T-helper 2 cell treated with Interferon-gamma antibody and Interleukin-4, amounts not matched to agents 100 ng/mL and 5 ng/mL, for 36 hours (primary cell): ENCODE data around the gene GALR3. TPM values are rescaled to one million over a fixed set of nuclear protein-coding genes. Genes with fewer than 3 reads are reported as not detected.

Source experiments
- intact Hi-C: fragments of 100-400 bp; cut with micrococcal nuclease; formaldehyde crosslinking; loops from one replicate; pipeline ENCODE4 v1.15.1; 2023
- total RNA-seq: library from RNA; stranded (reverse); gene quantifications from 2 replicates; pipeline ENCODE4 v1.2.3, GENCODE V29; 2022

GALR3 gene
- total RNA-seq, 1 donor from 2014 or later = not detected

- intact Hi-C loops = loop anchor here (10.0 kb wide), 1 partner anchor 168 kb away; the partner anchor contains the start of gene SH3BP1
Observed at GRCh38 chr22:37803195-37803638, 20.0 kb upstream of the GALR3 start.

- intact Hi-C loops = loop anchor here (10.0 kb wide), 1 partner anchor 169 kb away; the partner anchor contains the start of gene SH3BP1
Observed at GRCh38 chr22:37803639-37804351, 19.4 kb upstream of the GALR3 start.

GRCh38 chr22:37804352-37804880 is 18.8 kb upstream of the GALR3 start:
- intact Hi-C loops = loop anchor here (10.0 kb wide), 1 partner anchor 170 kb away; the partner anchor contains the start of gene SH3BP1

DNA sequence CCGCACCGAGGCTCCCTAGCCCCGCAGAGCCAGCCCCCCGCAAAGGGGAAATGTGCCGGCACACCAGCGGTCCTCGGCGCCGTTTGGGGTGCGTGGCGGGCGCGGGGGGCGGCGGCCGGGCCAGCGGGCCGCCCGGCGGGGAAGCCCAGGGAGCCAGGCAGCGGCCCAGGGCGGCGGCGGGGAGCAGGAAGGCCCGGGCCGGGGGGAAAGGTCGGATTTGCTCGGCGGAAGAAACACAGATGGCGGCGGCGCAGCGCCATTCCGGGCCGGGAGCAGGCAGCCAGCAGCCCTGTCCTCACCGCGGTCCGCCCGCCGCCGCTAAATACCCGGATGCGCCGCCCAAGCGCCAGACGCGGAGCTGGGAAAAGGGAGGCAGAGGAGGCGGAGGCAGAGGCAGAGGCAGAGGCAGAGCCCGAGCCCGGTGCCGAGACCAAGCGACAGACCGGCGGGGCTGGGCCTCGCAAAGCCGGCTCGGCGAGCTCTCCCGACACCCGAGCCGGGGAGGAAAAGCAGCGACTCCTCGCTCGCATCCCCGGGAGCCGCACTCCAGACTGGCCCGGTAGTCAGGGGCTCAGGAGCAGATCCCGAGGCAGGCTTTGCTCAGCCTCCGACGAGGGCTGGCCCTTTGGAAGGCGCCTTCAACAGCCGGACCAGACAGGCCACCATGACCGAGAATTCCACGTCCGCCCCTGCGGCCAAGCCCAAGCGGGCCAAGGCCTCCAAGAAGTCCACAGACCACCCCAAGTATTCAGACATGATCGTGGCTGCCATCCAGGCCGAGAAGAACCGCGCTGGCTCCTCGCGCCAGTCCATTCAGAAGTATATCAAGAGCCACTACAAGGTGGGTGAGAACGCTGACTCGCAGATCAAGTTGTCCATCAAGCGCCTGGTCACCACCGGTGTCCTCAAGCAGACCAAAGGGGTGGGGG is 18.0 kb upstream of the GALR3 start:
- intact Hi-C loops = loop anchor here (5.0 to 10.0 kb wide), 3 partner anchors 128 to 170 kb away; partner anchors contain the start of genes C22orf23, LGALS1, POLR2F and SH3BP1

GRCh38 chr22:37805810-37806277 is 17.3 kb upstream of the GALR3 start:
- intact Hi-C loops = loop anchor here (2.0 to 10.0 kb wide), 4 partner anchors 39 to 171 kb away; partner anchors contain the start of genes ANKRD54, C22orf23, LGALS1 and POLR2F

DNA sequence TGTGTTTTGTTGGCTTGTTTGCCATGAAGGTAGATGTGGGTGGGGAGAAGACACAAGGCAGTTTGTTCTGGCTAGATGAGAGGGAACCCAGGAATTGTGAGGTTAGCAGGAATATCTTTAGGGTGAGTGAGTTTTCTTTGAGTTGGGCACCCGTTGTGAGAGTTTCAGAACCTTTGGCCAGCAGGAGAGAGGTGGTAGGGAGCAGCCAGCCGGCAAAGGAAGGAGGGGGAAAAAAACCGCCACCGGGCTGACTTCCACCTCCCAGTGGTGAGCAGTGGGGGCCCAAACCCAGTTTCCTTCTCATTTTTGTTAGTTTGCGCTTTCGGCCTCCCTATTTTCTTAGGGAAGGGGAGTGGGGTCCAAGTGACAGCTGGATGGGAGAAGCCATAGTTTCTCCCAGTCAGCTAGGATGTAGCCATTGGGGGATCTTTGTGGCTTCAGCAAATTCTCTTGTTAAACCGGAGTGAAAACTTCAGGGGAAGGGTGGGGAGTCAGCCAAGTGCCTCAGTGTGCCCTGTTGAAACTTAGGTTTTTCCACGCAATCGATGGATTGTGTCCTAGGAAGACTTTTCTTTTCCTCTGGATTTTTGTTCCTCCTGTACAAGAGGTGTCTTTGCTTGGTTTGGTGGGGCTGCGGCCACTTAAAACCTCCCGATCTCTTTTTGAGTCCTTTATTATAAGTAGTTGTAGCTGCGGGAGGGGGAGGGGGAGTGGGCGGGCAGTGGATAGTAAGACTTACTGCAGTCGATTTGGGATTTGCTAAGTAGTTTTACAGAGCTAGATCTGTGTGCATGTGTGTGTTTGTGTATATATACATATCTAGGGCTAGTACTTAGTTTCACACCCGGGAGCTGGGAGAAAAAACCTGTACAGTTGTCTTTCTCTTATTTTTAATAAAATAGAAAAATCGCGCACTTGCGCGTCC is 16.5 kb upstream of the GALR3 start:
- intact Hi-C loops = loop anchor here (2.0 to 10.0 kb wide), 4 partner anchors 38 to 172 kb away; partner anchors contain the start of genes ANKRD54, C22orf23, LGALS1 and POLR2F

- intact Hi-C loops = loop anchor here (2.0 to 10.0 kb wide), 4 partner anchors 37 to 173 kb away; partner anchors contain the start of genes ANKRD54, C22orf23, LGALS1 and POLR2F
Observed at GRCh38 chr22:37807410-37808293, 15.5 kb upstream of the GALR3 start, which contains the start of gene GCAT. TSS of gene GCAT (plus strand) at chr22:37807934. CDS start at chr22:37807968, 34 bp downstream.

GRCh38 chr22:37808294-37808657 is 14.9 kb upstream of the GALR3 start:
- intact Hi-C loops = loop anchor here (5.0 to 10.0 kb wide), 3 partner anchors 131 to 173 kb away; partner anchors contain the start of genes C22orf23, LGALS1, POLR2F and SH3BP1

- intact Hi-C loops = loop anchor here (5.0 to 10.0 kb wide), 3 partner anchors 133 to 175 kb away; partner anchors contain the start of genes C22orf23, LGALS1, POLR2F and SH3BP1
Observed at GRCh38 chr22:37809672-37810333, 13.4 kb upstream of the GALR3 start.

GRCh38 chr22:37811867-37812266 is 11.3 kb upstream of the GALR3 start:
- intact Hi-C loops = no loop called here

GRCh38 chr22:37812869-37813678 is 10.1 kb upstream of the GALR3 start:
- intact Hi-C loops = no loop called here

- intact Hi-C loops = no loop called here
Observed at GRCh38 chr22:37815593-37815992, 7.6 kb upstream of the GALR3 start.

DNA sequence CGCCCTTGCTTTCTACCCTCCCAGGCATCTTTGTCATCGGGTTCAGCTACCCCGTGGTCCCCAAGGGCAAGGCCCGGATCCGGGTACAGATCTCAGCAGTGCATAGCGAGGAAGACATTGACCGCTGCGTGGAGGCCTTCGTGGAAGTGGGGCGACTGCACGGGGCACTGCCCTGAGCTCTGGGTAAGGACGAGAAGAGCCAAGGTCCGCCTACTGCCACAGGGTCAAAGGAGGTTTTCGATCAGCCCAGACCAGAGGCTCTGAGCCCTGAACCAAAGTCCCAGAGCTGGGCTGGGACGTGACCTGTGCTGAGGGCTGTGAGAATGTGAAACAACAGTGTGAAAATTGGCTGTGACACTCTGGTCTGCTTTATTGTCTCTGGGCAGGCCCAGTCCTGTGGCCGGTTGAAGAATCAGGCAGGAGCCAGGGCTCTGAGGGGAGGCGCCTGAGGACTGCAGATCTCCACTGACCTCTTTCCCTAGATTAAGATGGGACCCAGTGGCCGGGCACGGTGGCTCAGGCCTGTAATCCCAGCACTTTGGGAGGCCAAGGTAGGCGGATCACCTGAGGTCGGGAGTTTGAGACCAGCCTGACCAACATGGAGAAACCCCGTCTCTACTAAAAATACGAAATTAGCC is 6.5 kb upstream of the GALR3 start:
- intact Hi-C loops = loop anchor here (1.0 kb wide), 3 partner anchors 47 to 149 kb away; no protein-coding TSS in a partner anchor

DNA sequence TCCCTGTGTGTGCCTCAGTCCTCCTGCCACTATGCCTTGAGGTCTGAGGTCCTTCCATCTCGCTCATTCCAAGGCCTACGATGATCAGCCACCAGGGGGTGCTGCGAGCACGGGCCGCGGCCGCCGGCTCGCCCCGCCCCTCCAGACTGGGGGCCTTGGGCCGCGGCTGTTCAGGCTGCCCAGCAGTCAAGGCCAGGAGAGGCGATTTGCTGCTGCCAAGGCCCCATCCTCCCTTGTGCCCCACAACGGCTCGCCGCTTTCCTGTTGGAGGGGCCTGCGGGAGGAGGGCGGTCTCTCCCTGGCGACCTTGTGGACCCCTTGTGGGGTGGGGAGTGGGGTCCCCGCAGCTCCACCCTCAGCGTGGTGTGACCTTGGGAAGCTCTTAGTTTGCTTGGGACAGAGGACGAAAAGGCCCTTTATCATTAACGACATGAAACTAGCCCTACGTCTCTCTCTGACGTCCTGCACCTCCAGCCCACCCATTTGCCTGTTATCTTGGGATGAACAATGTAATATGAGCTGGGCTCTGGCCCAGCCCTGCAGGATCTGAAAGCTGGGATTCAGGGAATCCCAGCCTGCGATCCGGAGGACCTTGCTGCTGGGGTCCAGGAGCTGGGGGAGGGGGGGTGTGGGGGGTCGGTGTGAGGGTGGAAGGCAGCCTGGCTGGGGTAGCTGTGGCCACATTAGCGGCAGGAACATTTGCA is 5.3 kb upstream of the GALR3 start:
- intact Hi-C loops = loop anchor here (1.0 kb wide), 3 partner anchors 45 to 147 kb away; no protein-coding TSS in a partner anchor

- intact Hi-C loops = no loop called here
Observed at GRCh38 chr22:37818409-37819104, 4.6 kb upstream of the GALR3 start.

- intact Hi-C loops = no loop called here
Observed at GRCh38 chr22:37819105-37819433, 4.1 kb upstream of the GALR3 start.
